NCI-H1417 treated with DMSO at 0.1 percent for 48 hours (cell line): Measurements from ENCODE around the gene KIF26A.

Experiments used
- DNase-seq: peaks from one replicate; lab custom pipeline; 2025; lab: John Stamatoyannopoulos, UW

Gene KIF26A

DNA sequence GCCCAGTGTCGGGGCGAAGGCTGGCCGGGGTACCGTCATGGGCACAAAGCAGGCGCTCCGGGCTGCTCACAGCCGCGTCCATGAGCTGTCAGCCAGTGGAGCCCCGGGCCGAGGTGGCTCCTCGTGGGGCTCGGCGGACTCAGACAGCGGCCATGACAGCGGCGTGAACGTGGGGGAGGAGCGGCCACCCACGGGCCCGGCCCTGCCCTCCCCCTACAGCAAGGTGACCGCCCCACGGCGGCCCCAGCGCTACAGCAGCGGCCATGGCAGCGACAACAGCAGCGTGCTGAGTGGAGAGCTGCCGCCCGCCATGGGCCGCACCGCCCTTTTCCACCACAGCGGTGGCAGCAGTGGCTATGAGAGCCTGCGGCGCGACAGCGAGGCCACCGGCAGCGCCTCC lies 39.0 kb downstream of the KIF26A start:
- no peak for DNase-seq

DNA sequence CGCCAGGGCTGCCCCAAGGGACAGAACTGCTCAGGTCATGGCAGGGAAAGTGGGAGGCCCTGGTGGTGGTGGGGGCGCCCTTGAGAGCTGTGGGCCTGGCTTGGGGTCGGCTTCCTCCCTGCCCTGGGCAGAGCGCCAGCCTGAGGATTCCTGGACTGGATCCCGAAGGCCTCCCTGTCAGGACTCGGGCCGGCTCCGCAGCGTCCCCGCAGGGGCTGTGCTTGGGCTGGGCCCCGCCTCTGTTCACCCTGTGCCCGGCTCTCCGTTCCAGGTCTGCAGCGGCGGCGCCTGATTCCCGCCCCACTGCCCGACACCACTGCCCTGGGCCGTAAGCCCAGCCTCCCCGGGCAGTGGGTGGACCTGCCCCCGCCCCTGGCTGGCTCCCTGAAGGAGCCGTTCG lies 39.9 kb downstream of the KIF26A start:
- DNase-seq = no peak

DNA sequence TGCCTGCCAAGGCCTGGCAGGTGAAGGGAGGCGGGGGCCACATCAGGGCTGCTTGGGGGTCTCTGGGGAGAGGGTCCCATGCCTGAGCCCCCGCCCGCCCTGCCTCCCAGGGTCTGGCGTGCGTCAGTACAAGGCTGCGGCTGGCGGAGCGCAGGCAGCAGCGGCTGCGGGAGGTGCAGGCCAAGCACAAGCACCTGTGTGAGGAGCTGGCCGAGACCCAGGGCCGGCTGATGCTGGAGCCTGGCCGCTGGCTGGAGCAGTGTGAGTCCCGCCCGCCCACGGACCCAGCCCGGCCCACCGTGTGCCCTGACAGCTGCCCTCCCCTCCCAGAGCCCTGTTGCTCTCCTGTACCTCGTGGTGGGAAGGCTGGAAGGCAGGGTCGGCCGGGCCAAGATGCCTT lies 40.7 kb downstream of the KIF26A start:
- no peak for DNase-seq

DNA sequence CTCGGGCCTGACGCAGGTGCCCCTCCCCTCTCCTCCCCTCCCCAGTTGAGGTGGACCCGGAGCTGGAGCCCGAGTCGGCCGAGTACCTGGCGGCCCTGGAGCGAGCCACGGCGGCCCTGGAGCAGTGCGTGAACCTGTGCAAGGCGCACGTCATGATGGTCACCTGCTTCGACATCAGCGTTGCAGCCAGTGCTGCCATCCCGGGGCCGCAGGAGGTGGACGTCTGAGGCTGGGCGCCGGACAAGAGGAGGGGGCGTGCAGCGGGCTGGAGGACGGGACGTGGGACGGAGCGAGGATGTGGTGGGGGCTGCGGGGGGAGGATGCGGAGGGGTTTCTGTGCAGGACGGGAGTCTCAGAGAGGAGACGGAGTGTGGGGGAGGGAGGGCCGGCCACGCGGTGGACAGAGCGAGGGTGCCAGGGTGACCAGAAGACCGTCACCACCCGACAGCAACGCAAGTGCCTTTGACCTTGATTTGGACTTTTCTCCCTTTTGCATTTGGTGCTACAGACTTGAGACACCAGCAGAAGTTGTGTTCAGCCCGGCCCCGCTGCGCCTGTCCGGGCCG lies 41.3 kb downstream of the KIF26A start:
- no peak for DNase-seq

DNA sequence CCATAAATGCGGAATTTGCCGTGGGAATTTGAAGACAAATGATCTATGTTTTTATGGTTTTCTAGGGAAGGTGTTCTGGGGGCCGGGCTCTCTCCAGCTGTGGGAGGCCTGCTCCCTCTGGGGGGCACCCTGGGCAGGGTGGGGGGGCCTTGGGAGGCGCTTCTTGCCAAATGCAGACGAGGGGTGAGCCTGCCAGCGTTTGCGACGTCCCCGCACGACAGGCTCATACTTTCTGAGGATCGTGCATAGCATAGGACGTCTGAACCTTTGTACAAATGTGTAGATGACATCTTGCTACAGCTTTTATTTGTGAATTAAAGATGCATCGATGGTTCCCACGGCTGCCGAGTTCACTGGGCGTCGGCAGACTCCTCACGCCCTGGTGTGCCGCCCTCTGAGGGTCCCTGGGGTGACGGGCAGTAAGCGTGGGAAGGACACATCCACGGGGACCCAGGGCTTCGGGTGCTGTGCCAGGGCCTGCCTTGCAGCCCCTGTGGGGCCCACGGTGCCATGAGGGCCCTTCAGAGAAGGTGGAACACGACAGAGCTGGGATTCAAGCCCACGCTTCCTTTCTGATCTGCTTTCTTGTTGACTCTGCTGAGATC lies 42.3 kb downstream of the KIF26A start:
- no peak for DNase-seq

DNA sequence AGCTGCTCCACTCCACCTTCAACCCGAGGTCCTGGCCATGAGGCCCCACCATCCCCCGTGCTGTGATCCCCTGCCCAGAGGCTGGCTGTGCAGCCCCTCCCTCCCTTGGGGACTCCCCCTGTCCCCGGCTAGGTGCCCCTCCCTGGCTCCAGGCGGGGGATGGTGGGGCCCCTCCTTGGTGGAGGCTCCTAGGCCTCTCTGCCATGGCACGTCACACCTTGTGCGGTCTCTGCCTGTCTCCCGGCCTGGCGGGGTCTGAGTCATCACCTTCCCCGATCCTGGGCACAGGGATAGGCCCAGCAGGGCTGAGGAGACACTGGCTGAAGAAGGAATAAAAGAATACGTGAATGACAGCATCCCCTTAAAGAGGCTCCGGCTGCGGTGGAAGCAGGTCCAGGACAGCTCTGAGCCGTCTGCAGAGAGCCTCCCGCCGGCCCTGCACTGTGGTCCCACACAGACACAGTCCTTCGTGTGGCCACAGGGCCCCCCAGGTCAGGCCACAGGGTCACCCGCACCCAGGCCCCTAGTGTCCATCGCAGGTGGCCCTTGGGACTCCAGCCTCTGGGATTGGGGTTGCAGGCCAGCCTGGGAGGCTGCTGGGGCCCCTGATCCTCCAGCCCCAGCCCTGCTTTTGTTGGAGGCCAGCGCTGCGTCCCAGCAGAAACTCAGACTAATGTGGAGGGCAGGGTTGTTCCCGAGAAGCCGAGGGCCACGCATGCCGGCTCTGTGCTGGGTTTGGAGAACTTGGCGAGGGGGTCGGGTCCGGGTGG lies 43.6 kb downstream of the KIF26A start:
- DNase-seq = no peak

DNA sequence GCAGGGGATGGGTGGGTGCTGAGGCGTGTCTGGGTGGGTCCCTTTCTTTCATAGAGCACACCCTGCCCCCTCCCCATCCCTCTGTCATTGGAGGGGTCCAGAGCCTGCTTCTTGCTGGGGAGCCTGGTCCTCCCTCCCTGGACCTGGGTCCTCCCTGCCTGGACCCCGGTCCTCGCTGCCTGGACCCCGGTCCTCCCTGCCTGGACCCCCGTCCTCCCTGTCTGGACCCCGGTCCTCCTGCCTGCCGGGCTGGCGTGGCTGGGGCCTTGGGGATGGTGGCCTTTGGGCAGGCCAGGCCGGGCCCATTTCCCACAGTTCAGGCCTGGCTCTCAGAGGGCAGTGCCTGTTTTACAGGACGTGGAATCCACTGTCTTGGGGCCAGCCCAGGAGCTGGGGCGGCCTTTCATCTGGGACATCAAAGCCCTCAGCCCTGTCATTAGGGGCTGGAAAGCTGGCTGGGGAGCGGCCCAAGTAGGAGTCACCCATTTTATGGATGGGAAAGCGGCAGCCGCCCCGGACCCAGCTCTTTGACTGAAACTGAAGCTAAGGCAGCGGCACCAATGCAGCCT lies 44.6 kb downstream of the KIF26A start:
- no peak for DNase-seq

DNA sequence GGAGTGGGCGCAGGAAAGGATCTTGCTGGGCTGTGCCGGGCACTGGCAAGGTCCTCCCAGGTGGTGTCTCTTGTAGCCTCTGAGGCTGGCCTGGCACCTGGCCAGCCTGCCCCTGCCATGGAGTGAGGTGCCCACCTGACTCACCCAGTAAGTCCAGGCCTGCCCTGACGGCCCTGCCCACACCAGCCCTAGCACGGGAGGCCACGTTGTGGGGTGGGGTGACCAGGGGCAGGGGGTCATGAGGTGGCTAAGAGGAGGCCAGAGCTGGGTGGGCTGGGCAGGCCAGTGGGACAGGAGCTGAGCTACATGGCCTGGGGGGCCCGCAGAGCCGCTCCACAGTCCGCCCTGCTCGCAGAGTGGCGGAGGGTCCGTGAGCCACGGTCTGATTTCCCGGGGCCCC lies 45.4 kb downstream of the KIF26A start:
- DNase-seq = no peak

DNA sequence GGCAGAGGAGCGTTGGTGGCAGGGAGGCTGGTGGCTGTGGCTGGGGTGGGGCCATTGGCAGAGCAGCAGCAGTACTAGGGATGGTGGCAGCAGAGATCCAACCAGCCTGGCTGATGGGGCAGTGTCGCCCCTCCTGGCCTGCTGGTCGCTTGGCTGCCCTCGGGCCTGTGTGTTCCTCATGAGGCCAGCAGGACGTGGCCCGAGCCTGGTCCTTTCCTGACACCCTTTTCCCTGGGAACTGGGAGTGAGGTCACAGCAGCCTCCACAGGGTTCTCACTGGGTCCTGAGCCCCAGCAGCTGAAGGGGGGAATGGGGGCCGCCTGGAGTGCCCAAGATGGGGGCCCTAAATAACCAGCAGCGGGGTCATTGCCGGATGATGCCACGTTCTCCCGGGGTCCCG lies 46.1 kb downstream of the KIF26A start:
- no peak for DNase-seq

DNA sequence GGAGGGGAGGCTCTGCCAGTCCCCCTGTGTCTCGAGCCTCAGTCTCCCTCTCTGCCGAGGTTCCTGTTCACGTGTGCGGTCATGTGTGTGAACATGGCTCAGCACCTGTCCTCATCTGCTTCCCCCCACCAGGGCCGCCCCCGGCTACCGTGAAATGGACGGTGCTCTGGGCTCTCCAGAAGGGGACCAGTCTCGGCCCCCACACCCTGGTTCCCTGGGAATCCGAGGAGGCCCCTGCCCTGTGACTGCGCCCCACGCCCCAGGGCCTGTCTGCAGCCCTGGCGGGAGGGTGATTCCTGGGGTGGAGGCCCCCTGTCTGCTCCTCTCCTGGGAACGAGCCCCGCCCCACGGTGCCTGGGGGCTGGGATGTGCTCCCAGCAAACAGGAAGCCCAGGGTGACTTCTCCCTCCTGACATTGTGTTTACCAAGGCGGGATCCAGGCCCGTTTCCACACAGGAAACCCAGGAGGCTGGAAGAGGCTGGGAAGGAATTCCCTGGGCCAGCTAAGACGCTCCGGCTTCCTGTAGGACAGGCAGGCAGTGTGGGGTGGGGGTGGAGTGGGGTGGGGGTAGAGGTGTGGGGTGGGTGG lies 46.6 kb downstream of the KIF26A start:
- DNase-seq = no peak

DNA sequence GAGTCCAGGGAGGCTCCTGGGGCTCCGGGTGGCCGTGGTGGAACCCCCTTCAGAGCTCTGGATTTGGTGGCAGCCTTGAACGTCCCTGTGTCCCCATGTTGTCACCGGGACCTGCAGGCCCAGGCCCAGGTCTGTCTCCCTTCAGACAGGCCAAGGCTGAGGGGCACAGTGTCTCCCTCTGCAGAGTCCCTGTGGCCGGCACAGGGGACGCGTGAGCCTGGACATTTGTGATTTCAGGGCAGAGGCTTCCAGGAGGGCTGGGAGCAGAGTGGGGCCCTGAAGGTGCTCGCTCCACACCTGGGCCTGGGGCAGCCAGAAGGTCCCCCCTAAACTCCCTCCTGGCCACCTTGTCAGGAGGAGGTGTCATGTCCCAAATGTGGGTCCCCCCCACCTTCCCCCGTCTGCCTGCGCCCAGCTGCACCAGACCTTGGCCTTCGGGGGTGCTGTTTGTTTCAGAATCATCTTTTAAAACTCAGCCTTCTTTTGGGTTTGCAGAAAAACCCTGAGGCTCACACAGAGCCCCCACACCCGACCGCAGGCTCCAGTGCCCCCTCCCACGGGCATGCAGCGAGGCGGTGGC lies 47.6 kb downstream of the KIF26A start:
- no peak for DNase-seq

DNA sequence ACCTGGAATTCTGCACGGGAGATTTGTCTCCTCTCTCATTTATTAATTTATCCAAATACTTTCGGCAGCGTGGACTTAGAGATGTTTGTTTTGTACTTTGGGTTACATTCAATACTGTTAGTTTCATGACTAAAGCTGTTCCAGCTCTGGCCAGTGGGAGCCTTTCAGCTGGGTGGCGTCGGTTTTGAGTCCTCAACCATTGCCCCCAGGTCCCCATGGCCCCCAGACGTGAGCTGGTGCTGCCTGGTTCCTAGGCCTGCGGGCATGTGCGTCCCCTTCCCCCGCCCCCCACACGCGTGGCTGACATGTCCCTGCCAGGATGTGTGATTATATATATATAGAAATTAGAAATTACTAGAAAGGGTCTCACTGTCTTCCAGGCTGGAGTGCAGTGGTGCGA lies 48.2 kb downstream of the KIF26A start:
- DNase-seq = no peak

DNA sequence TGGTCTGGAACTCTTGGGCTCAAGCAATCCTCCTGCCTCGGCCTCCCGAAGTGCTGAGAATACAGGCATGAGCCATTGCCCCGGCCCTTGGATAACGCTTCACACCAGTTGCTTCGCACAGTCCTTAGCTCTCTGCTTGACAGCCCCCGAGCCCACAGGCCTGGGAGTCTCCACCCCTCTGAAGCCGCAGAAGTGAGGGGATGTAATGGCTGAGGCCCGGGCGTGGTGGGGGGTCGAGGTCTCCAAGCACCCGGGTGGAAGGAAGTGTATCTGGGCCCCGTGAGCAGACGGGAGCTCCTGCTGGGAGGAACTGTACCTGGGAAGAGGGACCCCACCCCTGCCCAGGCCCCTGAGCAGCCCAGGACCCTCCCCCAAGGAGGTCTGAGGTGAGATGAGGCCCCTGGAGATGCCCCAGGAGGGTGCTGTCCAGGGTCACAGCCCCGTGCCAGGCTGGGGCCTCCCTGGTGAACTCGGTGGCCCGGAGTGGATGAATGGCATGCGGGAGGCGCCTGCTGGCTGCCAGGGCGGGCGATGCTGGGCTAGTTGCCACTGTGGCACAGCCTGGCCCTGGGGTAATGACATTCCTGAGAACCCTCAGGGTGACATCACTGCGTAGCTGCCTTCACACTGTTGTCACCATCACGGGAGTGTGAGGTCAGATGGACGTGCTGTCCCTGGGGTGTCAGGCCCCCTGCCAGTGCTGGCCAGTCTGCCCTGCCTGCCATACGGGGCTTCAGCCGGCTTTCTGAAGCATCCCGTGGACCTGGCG lies 48.9 kb downstream of the KIF26A start:
- DNase-seq = no peak

DNA sequence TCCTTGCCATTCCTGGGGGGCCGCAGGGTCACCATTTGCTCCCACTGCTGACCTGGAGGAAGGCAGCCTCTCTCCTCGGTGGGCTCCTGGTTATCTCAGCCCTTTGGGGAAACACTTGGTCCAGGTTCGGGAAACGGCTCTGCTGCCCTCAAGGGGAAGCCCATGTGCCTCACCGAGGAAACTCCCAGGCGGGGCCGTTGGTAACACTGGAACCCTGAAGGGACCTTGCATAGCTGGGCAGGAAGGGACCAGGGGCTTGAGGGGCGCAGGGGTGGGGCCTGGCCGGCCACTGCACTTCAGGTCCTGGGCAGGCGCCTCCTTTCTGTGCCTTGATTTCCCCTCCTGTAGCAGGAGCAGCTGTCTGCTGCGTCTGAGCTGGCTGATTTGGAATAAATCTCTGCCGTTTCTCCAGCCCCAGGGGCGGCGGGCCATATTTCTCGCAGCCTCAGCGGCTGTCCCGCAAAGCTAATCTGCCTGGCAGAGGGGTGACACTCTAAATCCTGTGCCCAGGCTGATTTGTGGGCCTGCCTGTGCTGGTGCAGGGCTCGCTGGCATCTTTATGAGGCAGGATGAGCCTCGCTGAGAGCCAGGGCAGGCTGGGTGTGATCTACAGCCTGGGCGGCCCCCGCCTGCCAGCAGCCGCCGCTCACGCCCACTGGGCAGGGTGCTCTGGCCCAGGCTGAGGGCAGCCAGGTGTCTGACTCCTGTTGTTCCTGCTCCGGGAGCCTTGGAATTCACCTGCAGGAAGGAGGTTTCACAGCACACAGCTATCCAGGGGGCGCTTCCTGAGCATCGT lies 49.7 kb downstream of the KIF26A start:
- DNase-seq = no peak

DNA sequence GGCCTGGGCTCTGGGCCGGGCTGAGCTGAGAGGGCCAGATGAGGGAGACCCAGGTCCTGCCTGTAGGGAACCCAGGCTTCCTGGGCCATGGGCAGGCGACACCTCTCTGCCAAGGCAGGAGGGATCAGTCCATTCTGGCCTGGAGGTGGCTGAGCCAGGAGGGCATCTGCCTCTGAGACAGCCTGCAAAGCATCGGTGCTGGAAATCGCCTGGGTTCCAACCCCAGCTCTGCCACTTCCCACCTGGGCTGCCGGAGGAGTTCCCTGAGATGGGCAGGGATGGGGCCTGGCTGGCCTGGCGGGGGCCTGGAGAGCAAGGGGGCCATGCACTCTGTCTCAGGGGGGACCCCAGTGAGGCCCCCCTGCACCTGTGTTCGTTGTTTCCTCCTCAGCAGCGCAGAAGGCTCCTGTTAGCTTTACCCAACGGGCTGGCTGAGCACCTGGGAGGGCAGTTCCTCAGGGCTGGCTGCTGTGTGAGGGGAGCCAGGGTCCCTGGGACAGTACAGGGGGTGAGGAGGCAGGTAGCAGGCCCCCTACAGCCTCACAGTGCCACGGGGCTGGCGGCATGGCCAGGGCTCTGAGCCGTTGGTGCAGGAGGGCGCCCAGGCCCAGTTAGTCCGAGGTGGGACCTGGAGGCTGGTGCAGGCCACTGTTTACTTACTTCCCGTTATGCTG lies 50.5 kb downstream of the KIF26A start:
- DNase-seq = no peak

DNA sequence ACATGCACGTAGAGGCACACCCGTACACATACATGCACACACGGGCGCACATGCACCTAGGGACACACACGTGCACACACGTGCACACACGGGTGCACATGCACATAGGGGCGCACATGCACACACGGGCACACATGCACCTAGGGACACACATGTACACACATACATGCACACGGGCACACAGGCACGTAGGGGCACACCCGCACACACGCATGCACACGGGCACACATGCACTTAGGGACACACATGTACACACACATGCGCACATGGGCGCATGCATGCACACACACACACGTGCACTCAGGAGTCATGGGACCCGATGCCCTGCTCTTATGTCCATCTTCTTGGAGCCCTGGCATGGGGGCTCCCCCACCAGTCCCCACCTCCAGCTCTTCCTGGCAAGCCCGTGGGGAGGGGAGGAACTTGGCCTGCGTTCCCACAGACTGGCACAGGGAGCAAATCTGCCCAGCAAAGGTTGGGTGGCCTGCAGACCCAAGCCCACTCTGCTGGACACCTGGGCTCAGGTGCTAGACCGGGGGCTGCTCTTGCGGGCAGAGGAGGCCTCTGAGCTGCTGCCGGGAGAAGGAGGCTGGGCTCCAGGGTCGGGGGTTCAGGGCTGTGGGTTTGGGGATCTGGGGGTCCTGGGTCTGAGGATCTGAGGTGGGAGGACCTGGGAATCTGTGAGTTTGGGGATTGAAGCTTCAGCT lies 51.4 kb downstream of the KIF26A start:
- DNase-seq = no peak

DNA sequence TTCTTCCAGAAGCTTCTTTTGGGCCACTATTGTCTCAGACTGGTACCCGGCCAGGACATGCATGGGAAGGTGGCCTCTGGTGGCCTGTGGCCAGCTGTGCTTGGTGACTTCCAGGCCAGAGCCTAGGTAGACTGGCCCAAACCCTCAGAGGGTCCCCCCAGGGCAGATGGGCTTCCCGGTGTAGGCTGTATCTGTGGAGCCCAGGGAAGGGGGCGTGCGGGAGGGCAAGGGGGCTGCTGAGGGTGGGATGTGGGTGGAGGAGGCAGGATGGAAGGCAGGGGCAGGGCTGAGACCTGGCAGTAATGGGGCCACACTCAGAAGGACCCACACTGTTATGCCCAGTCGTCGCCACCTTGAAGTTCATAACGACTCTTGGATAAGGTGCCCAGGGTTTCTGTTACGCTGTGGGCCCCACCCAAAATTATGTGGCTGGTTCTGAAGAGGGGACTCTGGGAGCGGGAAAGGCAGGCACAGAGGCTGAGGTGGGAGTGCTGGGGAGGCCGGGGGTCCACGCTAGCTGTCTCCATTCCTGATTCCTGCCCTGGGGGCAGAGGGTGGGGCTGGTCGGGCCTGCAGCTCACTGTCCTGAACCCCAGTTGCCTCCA lies 52.1 kb downstream of the KIF26A start:
- no peak for DNase-seq

DNA sequence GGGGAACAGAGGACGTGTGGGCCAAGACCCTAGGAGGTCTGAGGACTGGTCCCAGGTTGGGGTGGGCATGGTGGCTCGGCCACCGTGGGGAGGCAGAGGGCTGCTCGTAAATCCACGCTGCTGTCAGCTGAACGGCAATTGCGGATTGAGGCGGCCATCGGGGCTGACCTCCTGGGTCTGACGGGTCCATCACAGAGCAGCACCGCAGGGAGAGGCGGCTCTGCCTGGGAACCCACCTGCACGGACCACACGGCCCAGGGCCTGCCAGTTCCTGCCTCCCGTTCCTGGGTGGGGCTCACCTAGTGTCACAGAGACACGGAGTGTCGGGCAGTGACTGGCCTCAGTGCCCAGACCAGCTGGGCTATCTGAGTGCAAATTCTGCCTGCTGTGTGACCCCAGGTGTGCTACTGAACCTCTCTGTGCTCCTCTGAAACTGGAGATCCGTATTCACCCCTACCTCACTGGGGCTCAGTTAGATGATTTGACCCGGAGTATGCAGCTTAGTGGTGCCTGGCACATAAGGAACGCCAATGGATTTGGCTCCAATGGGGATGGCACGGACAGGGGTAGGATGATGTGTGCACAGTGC lies 53.1 kb downstream of the KIF26A start:
- no peak for DNase-seq
